HepG2 (cell line): Measurements from ENCODE around the gene FASTKD2. TPM values are rescaled to one million over a fixed set of nuclear protein-coding genes. Genes with fewer than 3 reads are reported as not detected.
A peak's percentile ranks its signal among the peaks of the same experiment; 100 is the strongest.

Experiments
- AKAP8 ChIP-seq: sonication (generic); formaldehyde crosslinking; IDR thresholded peaks from 2 replicates; pipeline ENCODE4 v1.5.1; 2020; ENCODE audit warnings: mild to moderate bottlenecking, missing genetic modification reagents
- ARNT ChIP-seq: fragments of 450-650 bp; IDR thresholded peaks from 2 replicates; pipeline ENCODE4 v1.6.1; 2017
- ISX ChIP-seq: sonication (generic); formaldehyde crosslinking; conservative IDR thresholded peaks from 2 replicates; pipeline ENCODE4 v1.5.0; 2020; ENCODE audit warnings: missing genetic modification reagents
- KLF6 ChIP-seq: IDR thresholded peaks from 2 replicates; pipeline ENCODE4 v1.8.0; 2016; ENCODE audit warnings: missing biosample characterization, missing genetic modification reagents
- MAFG ChIP-seq: sonication (generic); formaldehyde crosslinking; IDR thresholded peaks from 2 replicates; pipeline ENCODE4 v1.5.1; 2020; ENCODE audit warnings: mild to moderate bottlenecking, missing genetic modification reagents
- MTA3 ChIP-seq: sonication (generic); formaldehyde crosslinking; IDR thresholded peaks from 2 replicates; pipeline ENCODE4 v1.4.0; 2020; ENCODE audit warnings: missing genetic modification reagents
- MXI1 ChIP-seq: IDR thresholded peaks from 3 replicates; pipeline ENCODE4 v1.6.1; 2012; ENCODE audit warnings: low read depth, low read length, inconsistent platforms, borderline replicate concordance
- NFAT5 ChIP-seq: sonication (generic); formaldehyde crosslinking; IDR thresholded peaks from 2 replicates; pipeline ENCODE4 v1.4.0; 2020; ENCODE audit warnings: missing genetic modification reagents
- NONO ChIP-seq, 2 experiments: fragments of 450-650 bp in 1 of 2; sonication (generic) in 1 of 2; formaldehyde crosslinking in 1 of 2; IDR thresholded peaks in 1 of 2; conservative IDR thresholded peaks in 1 of 2; 2 replicates each; pipeline versions ENCODE4 v1.6.1 to v1.8.0; 2017 to 2022; ENCODE audit warnings: mild to moderate bottlenecking in 1 of 2, missing genetic modification reagents in 1 of 2, moderate library complexity in 1 of 2
- NRL ChIP-seq: sonication (generic); formaldehyde crosslinking; IDR thresholded peaks from 2 replicates; pipeline ENCODE4 v1.5.0; 2020; ENCODE audit warnings: missing genetic modification reagents, mild to moderate bottlenecking, moderate library complexity, borderline replicate concordance
- RARG ChIP-seq: sonication (generic); formaldehyde crosslinking; IDR thresholded peaks from 2 replicates; pipeline ENCODE4 v1.4.0; 2020; ENCODE audit warnings: low read depth, mild to moderate bottlenecking, missing genetic modification reagents
- SMC3 ChIP-seq: IDR thresholded peaks from 2 replicates; pipeline ENCODE4 v1.6.1; 2011; ENCODE audit warnings: low read length, improper control_type of control experiment
- SP140L ChIP-seq: sonication (generic); formaldehyde crosslinking; IDR thresholded peaks from 2 replicates; pipeline ENCODE4 v1.4.0; 2020; ENCODE audit warnings: missing genetic modification reagents, borderline replicate concordance
- TSC22D2 ChIP-seq: sonication (generic); formaldehyde crosslinking; IDR thresholded peaks from 2 replicates; pipeline ENCODE4 v1.5.1; 2020; ENCODE audit warnings: missing genetic modification reagents, mild to moderate bottlenecking, borderline replicate concordance
- ZBED4 ChIP-seq: sonication (generic); formaldehyde crosslinking; IDR thresholded peaks from 2 replicates; pipeline ENCODE4 v1.4.0; 2020; ENCODE audit warnings: missing genetic modification reagents, borderline replicate concordance
- ZNF143 ChIP-seq: sonication (generic); formaldehyde crosslinking; IDR thresholded peaks from 2 replicates; pipeline ENCODE4 v1.4.0; 2020; ENCODE audit warnings: missing genetic modification reagents
- ZNF34 ChIP-seq: sonication (generic); formaldehyde crosslinking; IDR thresholded peaks from 2 replicates; pipeline ENCODE4 v1.4.0; 2020; ENCODE audit warnings: mild to moderate bottlenecking, missing genetic modification reagents, borderline replicate concordance
- ZNF446 ChIP-seq: sonication (generic); formaldehyde crosslinking; IDR thresholded peaks from 2 replicates; pipeline ENCODE4 v1.5.0; 2020; ENCODE audit warnings: mild to moderate bottlenecking, missing genetic modification reagents
- ZNF501 ChIP-seq: sonication (generic); formaldehyde crosslinking; IDR thresholded peaks from 2 replicates; pipeline ENCODE4 v1.5.1; 2020; ENCODE audit warnings: mild to moderate bottlenecking, moderate library complexity, missing genetic modification reagents
- ZNF841 ChIP-seq: sonication (generic); formaldehyde crosslinking; IDR thresholded peaks from 2 replicates; pipeline ENCODE4 v1.8.1; 2023; ENCODE audit warnings: missing genetic modification reagents, borderline replicate concordance
- polyA plus RNA-seq, 8 experiments: library from polyadenylated mRNA; depleted of rRNA in 3 of 8; stranded (reverse) in 7 of 8; unstranded in 1 of 8; fragments of >200 nt; fragmentation: Illumina TruSeq in 4 of 8; extraction: Trizol in 4 of 8; gene quantifications; 2 replicates each; pipeline versions ENCODE4 v1.2.1 to v1.2.3, GENCODE V29; 2011 to 2016; ENCODE audit warnings: low read depth in 4 of 8, missing spikeins in 1 of 8, mixed read lengths in 1 of 8; ENCODE audit not compliant: insufficient read depth in 1 of 8
- total RNA-seq, 5 experiments: library from RNA; depleted of rRNA; stranded (reverse); fragments of >200 nt; fragmentation: Illumina TruSeq; extraction: Trizol; gene quantifications; 2 replicates each; pipeline ENCODE4 v1.2.3, GENCODE V29; 2016; ENCODE audit warnings: low read depth in 1 of 5

Gene FASTKD2
- total and polyA plus RNA-seq, 2 of the 13 experiments (the other 11 are each of a cell fraction or from before 2014, with no cell fraction given), result 41.1 to 77.8 TPM

- TF ChIP-seq NONO (IDR thresholded peaks at IDR 0.05) (no peak), NONO (CRISPR knock-in tag; conservative IDR thresholded peaks at IDR 0.05) (peak; percentile 92), ARNT (no peak), ZNF34 (CRISPR knock-in tag) (peak; percentile 82; the same call in 1 of the 2 replicates), AKAP8 (CRISPR knock-in tag) (0 out of 2 replicates have a peak, but pooled peaks have one; percentile 31), RARG (no peak; the same call in 1 of the 2 replicates), SP140L (peak; percentile 82; the same call in 1 of the 2 replicates), NRL (no peak; the same call in 1 of the 2 replicates), MXI1 (peak; percentile 88; the same call in 2 of the 3 replicates), MAFG (no peak), ZNF501 (CRISPR knock-in tag) (peak; percentile 92), KLF6 (CRISPR knock-in tag) (peak; percentile 91), ZNF841 (CRISPR knock-in tag) (no peak), ZNF446 (no peak), ZBED4 (CRISPR knock-in tag) (peak; percentile 56), ZNF143 (CRISPR knock-in tag) (peak; percentile 63; the same call in 1 of the 2 replicates), NFAT5 (CRISPR knock-in tag) (0 out of 2 replicates have a peak, but pooled peaks have one; percentile 36), SMC3 (no peak), ISX (CRISPR knock-in tag) (peak; percentile 93), TSC22D2 (peak; percentile 92; the same call in 1 of the 2 replicates), MTA3 (CRISPR knock-in tag) (no peak)
Observed at GRCh38 chr2:206765242-206766056, at the start of gene FASTKD2, which contains the start of gene MDH1B (continued).
